Aorta (tissue), 5 donors: ENCODE data around the gene EIF5AL1. TPM values are rescaled to one million over a fixed set of nuclear protein-coding genes. Genes with fewer than 3 reads are reported as not detected.

Experiments
- ATAC-seq: fragments of 200-7000 bp; cut with Tn5 transposase; one replicate; pipeline ENCODE4 v1.9.1; 2022; ENCODE audit warnings: moderate library complexity; ENCODE audit not compliant: low FRiP score
- DNase-seq, 2 donors: peaks; one replicate each; pipeline ENCODE4 v3.0.0-alpha.2; 2020
- H3K27ac ChIP-seq, 2 donors: one replicate each; pipeline ENCODE4 v1.5.1; 2013; ENCODE audit warnings: low read length in 2 of 2, mild to moderate bottlenecking in 2 of 2, moderate library complexity in 2 of 2, control low read depth in 1 of 2, inconsistent platforms in 1 of 2, low read depth in 1 of 2
- H3K27me3 ChIP-seq, 2 donors: one replicate each; pipeline ENCODE4 v1.6.1; 2013; ENCODE audit warnings: control low read depth in 1 of 2, low read length in 1 of 2, mild to moderate bottlenecking in 1 of 2, moderate library complexity in 1 of 2; ENCODE audit not compliant: insufficient read depth in 2 of 2, control insufficient read depth in 1 of 2
- H3K36me3 ChIP-seq, 2 donors: one replicate each; pipeline ENCODE4 v1.6.1; 2013; ENCODE audit warnings: control low read depth in 1 of 2, low read length in 1 of 2, mild to moderate bottlenecking in 1 of 2; ENCODE audit not compliant: insufficient read depth in 2 of 2, control insufficient read depth in 1 of 2
- H3K4me1 ChIP-seq, 2 donors: one replicate each; pipeline ENCODE4 v1.6.1; 2013; ENCODE audit warnings: low read length in 2 of 2, control low read depth in 1 of 2, mild to moderate bottlenecking in 1 of 2, moderate library complexity in 1 of 2; ENCODE audit not compliant: insufficient read depth in 2 of 2, control insufficient read depth in 1 of 2
- H3K4me3 ChIP-seq, 2 donors: one replicate each; pipeline ENCODE4 v1.5.1; 2013; ENCODE audit warnings: low read length in 2 of 2, control low read depth in 1 of 2, mild to moderate bottlenecking in 1 of 2
- H3K9me3 ChIP-seq: one replicate; pipeline ENCODE4 v1.6.1; 2013; ENCODE audit warnings: mild to moderate bottlenecking, low read length; ENCODE audit not compliant: control insufficient read depth
- WGBS, 2 donors: extraction: QIAGEN DNeasy Blood & Tissue Kit; methylation state at CpG; one replicate each; pipeline ENCODE4 v1.1.7; 2013; 5-methylcytosine and 5-hydroxymethylcytosine counted together
- intact Hi-C, 2 donors: fragments of 100-400 bp; cut with DNase I; formaldehyde crosslinking; loops; one replicate each; pipeline versions ENCODE4 v1.14.2 to v1.15.0; 2022
- polyA plus RNA-seq, 2 donors: library from polyadenylated mRNA; stranded (reverse); fragments of 200-250 nt; gene quantifications; one replicate each; pipeline ENCODE4 v1.2.3, GENCODE V29; 2013
- total RNA-seq, 2 donors: library from RNA; stranded (reverse); fragmentation: NEBNext Ultra II Directional; extraction: Animal tissue kit (Norgen Biotek cat#: 25700); gene quantifications; one replicate each; pipeline ENCODE4 v1.2.1, GENCODE V29; 2021
- donor health status: healthy with polysubstance abuse.
- donor health status: Bipolar disorder and iron deficiency.
- donor health status: DM: no; HTN: no; CAD: no.
- donor health status: DM: no; HTN: no; CAD: no.
- donor health status: DM: yes; HTN: yes; CAD: no.

Gene EIF5AL1
- total and polyA plus RNA-seq, 4 donors: 0.10 to 0.38 (median 0.36) TPM; not detected in 1

DNA sequence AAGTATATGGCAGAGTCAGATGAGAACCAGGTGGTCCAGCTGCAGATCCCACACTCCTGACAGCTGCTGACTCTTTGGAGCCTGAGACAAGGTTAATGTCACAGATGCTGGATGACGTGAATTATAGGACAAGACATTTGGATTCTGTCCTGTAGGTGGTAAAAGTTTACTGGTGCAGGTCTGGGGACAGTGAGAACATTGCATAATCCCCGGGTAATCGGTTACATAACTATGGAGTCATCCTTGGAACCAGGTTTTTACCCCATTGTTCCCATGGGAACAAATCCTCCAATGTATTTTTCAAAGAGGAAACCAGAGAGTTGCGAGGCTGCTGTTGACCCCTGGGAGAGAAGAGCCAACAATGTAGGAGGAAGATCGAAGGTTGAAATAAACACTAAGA is 39.4 kb upstream of the EIF5AL1 start:
- Histone ChIP-seq H3K27ac (no peak overlapping the region), H3K27me3 (no peaks in the 10 kb centered on the region), H3K4me3 (no peak overlapping the region), H3K36me3 (no peaks in the 10 kb centered on the region), H3K4me1 (no peaks in the 10 kb centered on the region), H3K9me3 (no peaks in the 10 kb centered on the region)
- ATAC-seq (no peak), DNase-seq (no peak)
- WGBS, 2 donors: 78% methylated on average over 5 of the region's 5 CpGs
- intact Hi-C loops: no loop called here

GRCh38 chr10:79473496-79474095 is 38.7 kb upstream of the EIF5AL1 start:
- Histone ChIP-seq H3K9me3 (no peaks in the 10 kb centered on the region), H3K27ac (no peak overlapping the region), H3K27me3 (no peaks in the 10 kb centered on the region), H3K36me3 (no peaks in the 10 kb centered on the region), H3K4me1 (no peaks in the 10 kb centered on the region), H3K4me3 (no peak overlapping the region)
- intact Hi-C loops: no loop called here
- ATAC-seq (no peak), DNase-seq (no peak)
- 91 to 95% methylated on average over 5 of the region's 5 CpGs for WGBS, 2 donors

GRCh38 chr10:79475119-79475653 is 37.1 kb upstream of the EIF5AL1 start:
- no peaks in the 10 kb centered on the region for H3K4me1 ChIP-seq
- no peaks in the 10 kb centered on the region for H3K27me3 ChIP-seq
- H3K36me3 ChIP-seq: no peaks in the 10 kb centered on the region
- ATAC-seq (no peak), DNase-seq (no peak)
- WGBS, 2 donors: 85 to 92% methylated on average over 7 of the region's 7 CpGs
- no peak overlapping the region for H3K27ac ChIP-seq
- intact Hi-C loops: no loop called here
- no peak overlapping the region for H3K4me3 ChIP-seq
- no peaks in the 10 kb centered on the region for H3K9me3 ChIP-seq

GRCh38 chr10:79475877-79476276 is 36.5 kb upstream of the EIF5AL1 start:
- DNase-seq (no peak), ATAC-seq (no peak)
- intact Hi-C loops: no loop called here
- H3K36me3 ChIP-seq: no peaks in the 10 kb centered on the region
- 78 to 87% methylated on average over 3 of the region's 3 CpGs for WGBS, 2 donors
- no peaks in the 10 kb centered on the region for H3K27me3 ChIP-seq
- no peaks in the 10 kb centered on the region for H3K4me1 ChIP-seq
- no peak overlapping the region for H3K4me3 ChIP-seq
- no peak overlapping the region for H3K27ac ChIP-seq
- no peaks in the 10 kb centered on the region for H3K9me3 ChIP-seq

GRCh38 chr10:79476645-79477044 is 35.7 kb upstream of the EIF5AL1 start:
- Histone ChIP-seq H3K4me3 (no peak overlapping the region), H3K4me1 (no peaks in the 10 kb centered on the region), H3K27ac (no peak overlapping the region), H3K36me3 (no peaks in the 10 kb centered on the region), H3K9me3 (no peaks in the 10 kb centered on the region), H3K27me3 (no peaks in the 10 kb centered on the region)
- DNase-seq (no peak), ATAC-seq (no peak)
- intact Hi-C loops: no loop called here

DNA sequence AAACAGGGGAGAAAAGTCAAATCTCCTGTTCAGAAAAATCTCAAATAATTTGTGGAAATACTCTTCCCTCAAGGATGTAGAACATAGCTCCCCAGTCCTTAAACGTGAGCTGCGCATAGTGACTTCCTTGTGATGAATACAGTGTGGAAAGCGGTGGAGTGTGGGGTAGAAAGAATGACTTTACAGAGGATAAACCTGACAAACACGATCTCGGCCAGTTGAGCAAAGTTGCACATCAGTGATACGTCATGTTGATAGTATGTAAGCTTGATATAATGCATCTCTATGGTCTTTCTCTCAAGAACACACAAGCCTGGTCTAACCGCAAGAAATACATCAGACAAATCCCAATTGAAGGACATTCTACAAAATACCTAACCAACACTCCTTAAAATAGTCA is 34.9 kb upstream of the EIF5AL1 start:
- Histone ChIP-seq H3K27me3 (no peaks in the 10 kb centered on the region), H3K9me3 (no peaks in the 10 kb centered on the region), H3K36me3 (no peaks in the 10 kb centered on the region), H3K4me3 (no peak overlapping the region), H3K27ac (no peak overlapping the region), H3K4me1 (no peaks in the 10 kb centered on the region)
- WGBS, 2 donors: 82 to 84% methylated on average over 7 of the region's 7 CpGs
- DNase-seq: no peak
- intact Hi-C loops: no loop called here
- ATAC-seq: no peak

- Histone ChIP-seq H3K9me3 (no peaks in the 10 kb centered on the region), H3K36me3 (no peaks in the 10 kb centered on the region), H3K4me1 (no peaks in the 10 kb centered on the region), H3K27me3 (no peaks in the 10 kb centered on the region), H3K4me3 (no peak overlapping the region), H3K27ac (no peak overlapping the region)
- DNase-seq: no peak
- intact Hi-C loops: no loop called here
- 78 to 83% methylated on average over 3 of the region's 3 CpGs for WGBS, 2 donors
- no peak for ATAC-seq
Observed at GRCh38 chr10:79479283-79479909, 32.9 kb upstream of the EIF5AL1 start.

DNA sequence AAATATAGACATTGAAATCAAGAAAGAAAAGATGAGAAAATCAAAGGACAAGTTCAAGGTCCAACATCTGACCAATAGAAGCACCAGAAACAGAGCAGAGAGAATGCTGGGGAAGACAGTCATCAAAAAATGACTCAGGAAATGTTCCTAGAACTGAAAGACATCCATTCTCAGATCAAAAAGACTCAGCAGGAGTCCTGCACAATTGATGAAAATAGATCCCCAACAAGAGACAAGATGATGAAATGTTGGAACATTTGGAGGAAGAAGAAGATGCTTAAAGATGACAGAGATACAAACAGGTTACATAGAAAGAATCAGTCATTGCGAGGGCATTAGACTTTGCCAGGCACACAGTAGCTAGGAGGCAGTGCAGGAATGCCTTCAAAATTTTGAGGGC is 30.0 kb upstream of the EIF5AL1 start:
- Histone ChIP-seq H3K9me3 (no peaks in the 10 kb centered on the region), H3K36me3 (no peaks in the 10 kb centered on the region), H3K4me1 (no peaks in the 10 kb centered on the region), H3K27ac (no peak overlapping the region), H3K4me3 (no peak overlapping the region), H3K27me3 (no peaks in the 10 kb centered on the region)
- 98 to 99% methylated on average over 1 of the region's 1 CpG for WGBS, 2 donors
- intact Hi-C loops: no loop called here
- ATAC-seq: no peak
- DNase-seq: no peak

DNA sequence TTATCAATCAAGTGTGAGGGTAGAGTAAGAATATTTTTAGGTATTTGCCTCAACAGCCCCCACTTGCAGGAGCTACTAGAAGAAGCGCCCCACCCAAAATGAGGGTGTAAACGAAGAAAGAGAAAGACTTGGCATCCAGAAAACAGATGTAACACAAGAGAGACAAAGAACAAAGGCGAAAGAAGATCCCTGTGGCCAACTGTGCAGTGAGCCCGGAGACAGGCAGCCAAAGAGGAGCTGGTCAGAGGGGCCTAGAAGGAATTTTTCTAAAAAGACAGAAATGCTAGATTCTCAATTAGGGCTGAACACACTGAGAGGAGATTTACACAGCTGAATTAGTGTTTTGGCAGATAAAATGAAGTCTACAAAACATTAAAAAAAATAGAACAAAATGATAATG is 29.6 kb upstream of the EIF5AL1 start:
- Histone ChIP-seq H3K36me3 (no peaks in the 10 kb centered on the region), H3K4me1 (no peaks in the 10 kb centered on the region), H3K9me3 (no peaks in the 10 kb centered on the region), H3K27ac (no peak overlapping the region), H3K27me3 (no peaks in the 10 kb centered on the region), H3K4me3 (no peak overlapping the region)
- 91 to 93% methylated on average over 4 of the region's 4 CpGs for WGBS, 2 donors
- intact Hi-C loops: no loop called here
- no peak for ATAC-seq
- DNase-seq: no peak
